Activated T-helper 1 cell treated with anti-CD3 and anti-CD28 coated beads, Interleukin-12 subunit alpha, Interleukin-12 subunit beta, Interleukin-2, Interleukin-4 antibody, amounts not matched to agents 30 ng/mL and 10 ng/mL and 1 ng/mL, durations not matched to agents 14 hours and 24 hours and 36 hours (primary cell): Measurements from ENCODE around the gene TANK. TPM values are rescaled to one million over a fixed set of nuclear protein-coding genes. Genes with fewer than 3 reads are reported as not detected.
"Not testable (repeated sequence)": the region's sequence is repeated elsewhere in the genome, so short reads cannot be mapped to it uniquely, and the experiment has no call there.

Experiments
- DNase-seq: peaks from one replicate; pipeline ENCODE4 v3.0.0; 2021; ENCODE audit warnings: low spot score
- H3K27ac Mint-ChIP-seq: one replicate; pipeline ENCODE4 v1.8.0; 2021; ENCODE audit warnings: mild to moderate bottlenecking, mixed read lengths
- H3K27me3 Mint-ChIP-seq: one replicate; pipeline ENCODE4 v1.8.0; 2022; ENCODE audit warnings: mild to moderate bottlenecking, moderate library complexity, mixed read lengths; ENCODE audit not compliant: insufficient read depth
- H3K36me3 Mint-ChIP-seq: one replicate; pipeline ENCODE4 v1.8.0; 2021; ENCODE audit warnings: low read depth, mixed read lengths
- H3K4me1 Mint-ChIP-seq: one replicate; pipeline ENCODE4 v1.8.0; 2021; ENCODE audit warnings: low read depth, mixed read lengths
- H3K4me3 Mint-ChIP-seq: one replicate; pipeline ENCODE4 v1.8.0; 2021; ENCODE audit warnings: mild to moderate bottlenecking, moderate library complexity, mixed read lengths
- H3K9me3 Mint-ChIP-seq: one replicate; pipeline ENCODE4 v1.8.0; 2021; ENCODE audit warnings: mixed read lengths
- intact Hi-C: fragments of 100-400 bp; cut with micrococcal nuclease; formaldehyde crosslinking; loops from one replicate; pipeline ENCODE4 v1.15.1; 2024
- total RNA-seq: library from RNA; stranded (reverse); gene quantifications from 2 replicates; pipeline ENCODE4 v1.2.3, GENCODE V29; 2022

TANK gene
- total RNA-seq, 1 donor from 2014 or later, result 136 TPM

DNA sequence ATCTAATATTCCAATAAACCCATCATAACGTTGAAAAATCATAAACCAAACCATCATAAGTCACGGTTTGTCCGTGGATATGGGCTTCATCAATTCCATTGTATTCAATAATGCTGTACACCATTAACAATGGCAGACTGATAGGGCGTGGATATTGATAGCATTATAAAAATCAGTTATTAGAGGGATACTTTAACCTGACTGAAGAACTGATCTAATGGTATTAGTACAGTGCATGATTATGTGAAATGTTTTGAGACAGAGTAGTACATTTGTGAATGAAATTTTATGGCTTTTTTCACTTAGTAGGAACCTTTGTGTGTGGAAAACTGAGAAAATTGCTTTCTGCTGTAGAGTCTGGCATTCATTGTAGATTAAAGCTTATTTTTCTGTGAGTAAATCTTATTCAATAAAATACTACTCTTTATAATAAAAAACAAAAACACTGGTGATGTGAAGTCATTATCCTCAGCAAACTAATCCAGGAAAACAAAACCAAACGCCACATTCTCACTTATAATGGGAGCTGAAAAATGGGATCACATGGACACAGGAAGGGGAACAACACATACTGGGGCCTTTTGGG lies 119.1 kb downstream of the TANK start:
- H3K9me3 Mint-ChIP-seq, DNase-seq, H3K4me3 Mint-ChIP-seq, H3K4me1 Mint-ChIP-seq, H3K36me3 Mint-ChIP-seq, H3K27ac Mint-ChIP-seq: not testable (repeated sequence)
- peaks cover 24% of the 10 kb centered on the region for H3K27me3 Mint-ChIP-seq
- intact Hi-C loops, result loop anchor here (10.0 kb wide), 2 partner anchors 285 to 845 kb away; no protein-coding TSS in a partner anchor

DNA sequence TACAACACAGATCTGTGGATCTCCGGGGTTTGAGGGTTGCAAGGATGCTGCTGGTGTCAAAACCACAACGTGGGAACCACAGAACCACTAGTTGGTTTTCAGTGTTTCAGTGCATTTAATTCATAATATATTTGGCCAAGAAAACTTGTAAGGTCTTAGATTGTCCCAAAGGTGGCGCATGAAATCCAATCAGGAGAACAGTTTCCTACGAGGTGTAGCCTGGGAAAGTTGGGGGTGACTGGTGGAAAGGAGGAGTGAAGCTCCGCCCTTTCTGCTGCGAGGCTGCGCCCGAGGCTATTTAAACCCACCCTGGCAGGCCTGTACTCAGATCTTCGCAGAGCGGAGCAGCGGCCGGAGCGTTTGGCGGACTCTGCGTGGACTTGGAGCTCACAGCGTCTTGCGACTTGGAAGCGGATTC lies 120.7 kb downstream of the TANK start:
- DNase-seq, H3K27ac Mint-ChIP-seq, intact Hi-C loops, H3K36me3 Mint-ChIP-seq, H3K4me3 Mint-ChIP-seq, H3K4me1 Mint-ChIP-seq, H3K9me3 Mint-ChIP-seq: not testable (repeated sequence)
- H3K27me3 Mint-ChIP-seq, result peaks cover 21% of the 10 kb centered on the region

DNA sequence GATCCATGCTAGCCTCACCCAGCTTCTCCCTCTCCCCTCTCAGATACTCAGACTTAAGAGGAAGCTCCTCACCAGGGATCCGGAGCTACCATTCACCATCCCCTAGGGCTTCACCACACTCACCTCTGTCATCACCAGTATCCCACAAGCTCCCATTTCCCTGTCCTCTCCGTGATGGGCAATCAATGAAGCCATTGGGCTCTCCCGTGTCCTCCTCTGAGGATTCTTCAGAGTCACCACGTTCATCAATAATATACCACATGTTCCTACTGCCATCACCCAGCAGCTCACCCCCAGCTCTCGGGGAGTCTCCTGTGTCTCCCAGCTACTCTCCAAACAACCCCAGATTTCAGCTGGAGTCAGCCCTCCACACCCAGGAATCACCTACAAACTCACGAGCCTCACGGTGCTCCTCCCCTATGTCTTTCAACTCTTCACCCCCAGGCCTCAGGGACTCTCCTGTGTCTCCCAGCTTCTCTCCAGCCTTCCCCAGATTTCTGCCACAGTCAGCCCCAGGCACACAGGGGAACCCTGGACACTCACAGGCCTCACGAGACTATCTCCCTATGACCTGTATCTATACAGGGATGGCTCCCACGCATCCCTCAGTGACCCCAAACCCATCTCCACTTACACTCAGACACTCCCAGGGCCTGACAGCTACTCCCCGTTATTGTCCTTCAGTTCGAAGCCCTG lies 121.5 kb downstream of the TANK start:
- H3K4me3 Mint-ChIP-seq, H3K9me3 Mint-ChIP-seq, H3K27ac Mint-ChIP-seq, H3K36me3 Mint-ChIP-seq, DNase-seq, intact Hi-C loops, H3K4me1 Mint-ChIP-seq: not testable (repeated sequence)
- H3K27me3 Mint-ChIP-seq, result peaks cover 21% of the 10 kb centered on the region

DNA sequence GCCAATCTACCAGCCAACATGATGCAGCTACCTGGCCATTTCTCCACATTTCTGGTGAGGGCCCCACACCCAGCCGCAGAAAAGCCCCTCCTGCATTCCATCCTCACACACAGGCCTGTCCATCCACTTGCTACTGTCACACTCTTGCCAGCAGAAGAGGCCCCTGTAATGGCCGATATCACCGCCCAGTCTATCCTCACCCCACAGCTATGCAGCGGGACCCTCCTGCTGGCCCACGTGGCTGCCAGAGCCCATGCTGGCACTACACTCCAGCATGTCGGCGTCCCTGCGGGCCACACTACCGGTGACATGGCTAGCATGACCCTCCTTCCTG lies 122.0 kb downstream of the TANK start:
- H3K4me3 Mint-ChIP-seq, H3K9me3 Mint-ChIP-seq, H3K4me1 Mint-ChIP-seq, DNase-seq, H3K27ac Mint-ChIP-seq, H3K36me3 Mint-ChIP-seq, intact Hi-C loops: not testable (repeated sequence)
- peaks cover 19% of the 10 kb centered on the region for H3K27me3 Mint-ChIP-seq

DNA sequence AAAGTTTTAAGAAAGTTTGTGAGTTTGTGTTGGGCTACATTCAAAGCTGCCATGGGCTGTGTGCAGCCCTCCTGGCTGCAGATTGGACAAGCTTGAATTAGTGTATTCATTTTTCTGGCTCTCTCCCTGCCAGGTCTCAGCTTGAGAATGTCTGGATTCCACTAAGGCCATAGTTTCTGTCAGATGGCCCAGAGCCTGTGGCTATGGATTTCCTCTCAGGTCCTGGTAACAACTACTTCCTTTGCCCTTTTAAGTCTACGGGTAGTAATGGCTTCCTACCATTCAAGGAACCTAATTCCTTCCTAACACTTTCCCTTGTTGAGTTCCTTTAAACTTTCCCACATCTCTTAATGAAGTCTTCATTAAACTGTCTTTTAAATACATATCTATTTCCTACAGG lies 123.7 kb downstream of the TANK start:
- no peaks in the 10 kb centered on the region for H3K4me1 Mint-ChIP-seq
- H3K27me3 Mint-ChIP-seq, result peaks cover 17% of the 10 kb centered on the region
- DNase-seq, result no peak
- H3K9me3 Mint-ChIP-seq, result no peaks in the 10 kb centered on the region
- intact Hi-C loops, result no loop called here
- H3K36me3 Mint-ChIP-seq, result peaks cover 2% of the 10 kb centered on the region
- H3K4me3 Mint-ChIP-seq, result no peak overlapping the region
- no peak overlapping the region for H3K27ac Mint-ChIP-seq

Other genes with a start within 250 kb of the TANK start
- gene PSMD14, start 148.0 kb downstream of the TANK start, total RNA-seq, result 103 and 113 TPM in 2 replicates